Measurements from ENCODE around the gene METTL24. TPM values are rescaled to one million over a fixed set of nuclear protein-coding genes. Genes with fewer than 3 reads are reported as not detected.

METTL24 gene
- total and polyA plus RNA-seq, 2 donors (not counting 1 experiment from before 2014, with no cell fraction given), result 0.18 to 2.6 TPM

GRCh38 chr6:110398778-110399177 lies 40.6 kb upstream of the METTL24 start:
- no peaks in the 10 kb centered on the region for H3K27me3 ChIP-seq (ENCODE audit: control insufficient read depth, insufficient read depth, low read length)
- H3K9me3 ChIP-seq (ENCODE audit: control insufficient read depth, insufficient read depth, low read depth, low read length), result no peaks in the 10 kb centered on the region
- no peak for TF ChIP-seq EZH2 (IDR thresholded peaks at IDR 0.05; ENCODE audit: low read length, missing control alignments)
- no peak for TF ChIP-seq CTCF (conservative IDR thresholded peaks at IDR 0.05 in 1 of 2, IDR thresholded peaks at IDR 0.05 in 1 of 2; ENCODE audit: low read depth in 1 of 2, low read length in 2 of 2)
- H3K79me2 ChIP-seq (ENCODE audit: control insufficient read depth, insufficient read depth, low read length), result no peaks in the 10 kb centered on the region
- H4K20me1 ChIP-seq (ENCODE audit: control insufficient read depth, extremely low read depth, insufficient read depth, low read length), result no peaks in the 10 kb centered on the region
- peak in 1 of 2 donors; percentile 45 for DNase-seq (ENCODE audit: low read depth in 2 of 2)
- no peak overlapping the region for H3K4me3 ChIP-seq (replicated peaks in 1 of 4; ENCODE audit: control extremely low read depth in 1 of 4, insufficient read depth in 1 of 4, low read depth in 3 of 4, low read length in 4 of 4)
- H3K4me1 ChIP-seq (ENCODE audit: control insufficient read depth, extremely low read depth, insufficient read depth, low read length), result peaks cover 6% of the 10 kb centered on the region
- no peak overlapping the region for H2AFZ ChIP-seq (ENCODE audit: low read length)
- H3K9ac ChIP-seq (ENCODE audit: insufficient read depth, low read length), result no peak overlapping the region
- H3K4me2 ChIP-seq (ENCODE audit: extremely low read depth, insufficient read depth, low read length), result peak overlapping the region; percentile 6
- H3K36me3 ChIP-seq (ENCODE audit: control insufficient read depth, insufficient read depth, low read length), result no peaks in the 10 kb centered on the region
- H3K27ac ChIP-seq (ENCODE audit: insufficient read depth, low read length), result no peak overlapping the region

- Histone ChIP-seq H4K20me1 (ENCODE audit: control insufficient read depth, extremely low read depth, insufficient read depth, low read length) (no peaks in the 10 kb centered on the region), H2AFZ (ENCODE audit: low read length) (no peak overlapping the region), H3K27me3 (ENCODE audit: control insufficient read depth, insufficient read depth, low read length) (no peaks in the 10 kb centered on the region), H3K27ac (ENCODE audit: insufficient read depth, low read length) (no peak overlapping the region), H3K4me2 (ENCODE audit: extremely low read depth, insufficient read depth, low read length) (no peak overlapping the region), H3K4me3 (replicated peaks in 1 of 4; ENCODE audit: control extremely low read depth in 1 of 4, insufficient read depth in 1 of 4, low read depth in 3 of 4, low read length in 4 of 4) (no peak overlapping the region), H3K79me2 (ENCODE audit: control insufficient read depth, insufficient read depth, low read length) (no peaks in the 10 kb centered on the region), H3K36me3 (ENCODE audit: control insufficient read depth, insufficient read depth, low read length) (no peaks in the 10 kb centered on the region), H3K4me1 (ENCODE audit: control insufficient read depth, extremely low read depth, insufficient read depth, low read length) (peaks cover 6% of the 10 kb centered on the region), H3K9me3 (ENCODE audit: control insufficient read depth, insufficient read depth, low read depth, low read length) (no peaks in the 10 kb centered on the region), H3K9ac (ENCODE audit: insufficient read depth, low read length) (no peak overlapping the region)
- no peak for DNase-seq (ENCODE audit: low read depth in 2 of 2)
- no peak for TF ChIP-seq EZH2 (IDR thresholded peaks at IDR 0.05; ENCODE audit: low read length, missing control alignments)
- no peak for TF ChIP-seq CTCF (conservative IDR thresholded peaks at IDR 0.05 in 1 of 2, IDR thresholded peaks at IDR 0.05 in 1 of 2; ENCODE audit: low read depth in 1 of 2, low read length in 2 of 2)
Observed at GRCh38 chr6:110395221-110395620, 37.1 kb upstream of the METTL24 start.

- Histone ChIP-seq H3K4me1 (ENCODE audit: control insufficient read depth, extremely low read depth, insufficient read depth, low read length) (peaks cover 3% of the 10 kb centered on the region), H3K79me2 (ENCODE audit: control insufficient read depth, insufficient read depth, low read length) (no peaks in the 10 kb centered on the region), H3K36me3 (ENCODE audit: control insufficient read depth, insufficient read depth, low read length) (no peaks in the 10 kb centered on the region), H2AFZ (ENCODE audit: low read length) (no peak overlapping the region), H3K9ac (ENCODE audit: insufficient read depth, low read length) (no peak overlapping the region), H4K20me1 (ENCODE audit: control insufficient read depth, extremely low read depth, insufficient read depth, low read length) (no peaks in the 10 kb centered on the region), H3K4me2 (ENCODE audit: extremely low read depth, insufficient read depth, low read length) (no peak overlapping the region), H3K9me3 (ENCODE audit: control insufficient read depth, insufficient read depth, low read depth, low read length) (no peaks in the 10 kb centered on the region), H3K4me3 (replicated peaks in 1 of 4; ENCODE audit: control extremely low read depth in 1 of 4, insufficient read depth in 1 of 4, low read depth in 3 of 4, low read length in 4 of 4) (no peak overlapping the region), H3K27me3 (ENCODE audit: control insufficient read depth, insufficient read depth, low read length) (no peaks in the 10 kb centered on the region), H3K27ac (ENCODE audit: insufficient read depth, low read length) (no peak overlapping the region)
- TF ChIP-seq EZH2 (IDR thresholded peaks at IDR 0.05; ENCODE audit: low read length, missing control alignments) (no peak), CTCF (conservative IDR thresholded peaks at IDR 0.05 in 1 of 2, IDR thresholded peaks at IDR 0.05 in 1 of 2; ENCODE audit: low read depth in 1 of 2, low read length in 2 of 2) (no peak)
- no peak for DNase-seq (ENCODE audit: low read depth in 2 of 2)
Observed at GRCh38 chr6:110394409-110394808, 36.3 kb upstream of the METTL24 start.

All from fibroblast of lung (primary cell).